BJ (cell line): Measurements from ENCODE around the gene GRIK1. TPM values are rescaled to one million over a fixed set of nuclear protein-coding genes. Genes with fewer than 3 reads are reported as not detected.

Experiments
- CTCF ChIA-PET: fragments of 350-600 bp; formaldehyde crosslinking; extraction: SDS; loops from one replicate; lab custom pipeline; 2021; ENCODE audit warnings: antibody characterized with exemption, inconsistent platforms; lab: Yijun Ruan, JAX
- POLR2A ChIA-PET: fragments of 300-600 bp; sonication (Branson Sonifier 250); formaldehyde crosslinking; extraction: SDS; loops from one replicate; lab custom pipeline; 2021; ENCODE audit warnings: antibody characterized with exemption; lab: Charles Lee
- DNase-seq: peaks from one replicate; pipeline ENCODE4 v3.0.0-alpha.2; 2011; ENCODE audit warnings: low read depth
- H3K27me3 ChIP-seq: 2 replicates; pipeline ENCODE4 v1.6.0; 2011; ENCODE audit warnings: low read length; ENCODE audit not compliant: control insufficient read depth, insufficient read depth
- H3K36me3 ChIP-seq: 2 replicates; pipeline ENCODE4 v1.5.1; 2011; ENCODE audit warnings: low read length; ENCODE audit not compliant: control insufficient read depth, insufficient read depth
- H3K4me3 ChIP-seq: 2 replicates; pipeline ENCODE4 v1.5.1; 2011; ENCODE audit warnings: low read depth, mild to moderate bottlenecking, control low read depth, low read length
- polyA plus RNA-seq: library from polyadenylated mRNA; depleted of rRNA; stranded (reverse); fragments of >200 nt; gene quantifications from 2 replicates; pipeline ENCODE4 v1.2.3, GENCODE V29; 2011
- TF ChIP-seq, protein P1 (sequence below): IDR thresholded peaks from 2 replicates; pipeline ENCODE4 v1.5.1; 2011; ENCODE audit warnings: low read depth, mild to moderate bottlenecking, control low read depth, inconsistent platforms, low read length, moderate library complexity; ENCODE audit not compliant: insufficient read depth

Gene GRIK1
- polyA plus RNA-seq, 1 experiment: 0.04 TPM

DNA sequence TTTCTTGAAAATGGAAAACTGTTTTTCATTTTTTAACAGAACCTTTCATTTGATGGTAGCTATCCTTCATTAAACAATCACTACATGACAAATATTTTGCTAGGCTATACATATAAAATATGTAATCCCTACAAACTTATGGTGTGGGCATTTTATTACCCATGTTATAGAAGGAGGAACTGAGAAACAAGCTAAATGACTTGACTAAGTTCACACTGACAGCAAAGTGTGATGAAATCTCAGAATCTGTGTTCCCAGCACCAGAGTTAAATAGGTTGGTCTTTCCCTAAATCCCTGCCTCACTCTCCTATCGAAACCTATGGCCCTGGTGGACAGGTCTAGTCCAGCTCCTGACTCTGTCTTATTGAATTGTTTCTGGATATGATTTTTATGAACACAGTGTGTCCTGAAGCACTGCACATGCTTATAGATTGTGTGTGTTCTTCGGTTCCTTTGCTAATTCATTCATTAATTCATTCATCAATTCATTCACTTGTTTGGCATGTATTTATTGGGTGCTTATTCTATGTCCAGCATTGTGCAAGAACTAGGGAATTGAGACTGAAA lies 301.0 kb downstream of the GRIK1 start:
- ChIA-PET CTCF (interaction anchor here (1.1 kb wide), 1 partner anchor 8 kb away, joined by 4 read pairs; no protein-coding TSS in a partner anchor), POLR2A (interaction anchor here (0.6 kb wide), 1 partner anchor 253 kb away, joined by 3 read pairs; no protein-coding TSS in a partner anchor)
- no peak for DNase-seq
- Histone ChIP-seq H3K27me3 (no peaks in the 10 kb centered on the region), H3K36me3 (no peaks in the 10 kb centered on the region), H3K4me3 (no peak overlapping the region)
- TF ChIP-seq, protein P1, sequence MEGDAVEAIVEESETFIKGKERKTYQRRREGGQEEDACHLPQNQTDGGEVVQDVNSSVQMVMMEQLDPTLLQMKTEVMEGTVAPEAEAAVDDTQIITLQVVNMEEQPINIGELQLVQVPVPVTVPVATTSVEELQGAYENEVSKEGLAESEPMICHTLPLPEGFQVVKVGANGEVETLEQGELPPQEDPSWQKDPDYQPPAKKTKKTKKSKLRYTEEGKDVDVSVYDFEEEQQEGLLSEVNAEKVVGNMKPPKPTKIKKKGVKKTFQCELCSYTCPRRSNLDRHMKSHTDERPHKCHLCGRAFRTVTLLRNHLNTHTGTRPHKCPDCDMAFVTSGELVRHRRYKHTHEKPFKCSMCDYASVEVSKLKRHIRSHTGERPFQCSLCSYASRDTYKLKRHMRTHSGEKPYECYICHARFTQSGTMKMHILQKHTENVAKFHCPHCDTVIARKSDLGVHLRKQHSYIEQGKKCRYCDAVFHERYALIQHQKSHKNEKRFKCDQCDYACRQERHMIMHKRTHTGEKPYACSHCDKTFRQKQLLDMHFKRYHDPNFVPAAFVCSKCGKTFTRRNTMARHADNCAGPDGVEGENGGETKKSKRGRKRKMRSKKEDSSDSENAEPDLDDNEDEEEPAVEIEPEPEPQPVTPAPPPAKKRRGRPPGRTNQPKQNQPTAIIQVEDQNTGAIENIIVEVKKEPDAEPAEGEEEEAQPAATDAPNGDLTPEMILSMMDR: no peak

DNA sequence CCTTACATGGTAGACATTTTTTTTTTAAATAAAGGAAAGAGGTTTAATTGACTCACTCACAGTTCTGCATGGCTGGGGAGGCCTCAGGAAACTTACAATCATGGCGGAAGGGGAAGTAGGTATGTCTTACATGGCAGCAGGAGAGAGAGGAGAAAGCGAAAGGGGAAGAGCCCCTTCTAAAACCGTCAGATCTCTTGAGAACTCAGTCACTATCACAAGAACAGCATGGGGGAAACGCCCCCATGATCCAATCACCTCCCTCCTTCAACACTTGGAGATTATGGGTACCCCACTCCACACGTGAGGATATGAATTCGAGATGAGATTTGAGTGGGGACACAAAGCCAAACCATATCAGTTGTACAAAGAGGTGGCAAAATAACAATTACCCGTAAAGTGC lies 301.7 kb downstream of the GRIK1 start:
- POLR2A ChIA-PET: interaction anchor here (0.6 kb wide), 1 partner anchor 254 kb away, joined by 3 read pairs; no protein-coding TSS in a partner anchor
- CTCF ChIA-PET: no interaction called here
- Histone ChIP-seq H3K4me3 (no peak overlapping the region), H3K36me3 (no peaks in the 10 kb centered on the region), H3K27me3 (no peaks in the 10 kb centered on the region)
- TF ChIP-seq, protein P1: no peak
- no peak for DNase-seq

DNA sequence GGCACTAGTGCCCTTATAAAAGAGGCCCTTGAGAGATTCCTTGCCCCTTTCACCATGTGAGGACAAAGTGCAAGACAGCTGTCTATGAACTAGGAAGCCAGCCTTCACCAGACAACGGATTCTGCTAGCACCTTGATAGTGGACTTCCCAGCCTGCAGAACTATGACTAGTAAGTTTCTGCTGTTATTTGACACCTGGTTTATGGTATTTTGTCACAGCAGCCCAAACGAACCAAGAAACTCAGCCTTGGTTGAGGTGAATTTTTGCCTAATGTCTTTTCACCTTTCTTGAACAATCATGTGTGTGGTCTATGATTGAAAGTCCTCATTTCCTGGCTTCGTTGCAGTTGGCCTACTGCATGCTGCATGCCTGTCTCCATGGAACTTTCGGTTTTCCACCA lies 302.2 kb downstream of the GRIK1 start:
- CTCF ChIA-PET: interaction anchor here (0.6 kb wide), 1 partner anchor 194 kb away, joined by 3 read pairs; no protein-coding TSS in a partner anchor
- no peak for DNase-seq
- TF ChIP-seq, protein P1: no peak

DNA sequence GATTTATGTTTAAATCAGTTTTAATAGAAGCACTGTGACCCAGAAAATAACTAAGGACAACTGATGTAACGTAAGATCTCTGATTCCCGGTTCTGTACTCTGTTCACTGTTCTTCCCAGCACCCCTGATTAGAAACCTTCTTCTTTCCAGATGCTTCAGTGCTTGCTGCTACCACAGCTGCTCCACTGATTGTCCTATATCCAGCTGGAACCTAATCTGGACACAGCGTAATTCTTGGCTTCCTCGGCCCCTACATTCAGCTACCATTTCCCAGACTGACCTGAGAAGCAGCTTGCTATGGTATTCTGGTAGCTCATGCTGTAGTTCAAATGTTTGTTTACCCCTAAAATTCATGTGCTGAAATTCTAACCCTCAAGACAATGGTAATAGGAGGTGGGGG lies 302.7 kb downstream of the GRIK1 start:
- no peak for DNase-seq
- ChIA-PET CTCF (interaction anchor here (0.6 kb wide), 1 partner anchor 193 kb away, joined by 3 read pairs; no protein-coding TSS in a partner anchor), POLR2A (no interaction called here)
- TF ChIP-seq, protein P1: no peak
- Histone ChIP-seq H3K27me3 (no peaks in the 10 kb centered on the region), H3K36me3 (no peaks in the 10 kb centered on the region), H3K4me3 (no peak overlapping the region)

More for the DNA sequence above, 302.2 kb downstream of the GRIK1 start:
- POLR2A ChIA-PET: no interaction called here
- no peak overlapping the region for H3K4me3 ChIP-seq
- H3K27me3 ChIP-seq: no peaks in the 10 kb centered on the region
- H3K36me3 ChIP-seq: no peaks in the 10 kb centered on the region

DNA sequence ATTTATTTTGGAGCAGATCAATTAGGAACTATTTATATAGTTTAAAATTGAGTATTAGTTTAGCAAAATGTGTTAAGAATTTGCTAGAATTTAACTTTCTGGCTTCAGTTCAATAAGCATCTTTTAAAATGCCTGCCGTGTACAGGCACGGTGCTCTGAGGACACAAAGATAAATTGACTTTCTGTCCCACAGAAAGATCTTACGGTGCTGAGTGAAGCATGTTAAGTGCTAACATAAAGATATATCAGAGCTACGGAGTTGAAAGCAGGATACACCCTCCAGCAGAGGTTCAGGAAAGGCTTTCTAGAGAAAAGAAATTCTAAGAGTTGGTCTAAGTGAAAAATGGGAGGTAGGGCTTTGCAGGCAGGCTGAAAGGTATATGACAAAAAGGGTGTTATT lies 305.4 kb downstream of the GRIK1 start:
- Histone ChIP-seq H3K36me3 (no peaks in the 10 kb centered on the region), H3K27me3 (no peaks in the 10 kb centered on the region), H3K4me3 (no peak overlapping the region)
- CTCF ChIA-PET: interaction anchor here (1.4 to 1.5 kb wide), 2 partner anchors 8 to 17 kb away, joined by 4 read pairs; no protein-coding TSS in a partner anchor
- TF ChIP-seq, protein P1: no peak
- POLR2A ChIA-PET: no interaction called here
- DNase-seq: no peak
